Astrocyte of the spinal cord (primary cell): ENCODE measurements around the gene SPSB3.

Source experiments
- DNase-seq: peaks from one replicate; pipeline ENCODE4 v3.0.0; 2011; ENCODE audit warnings: low read depth, low spot score
- H3K4me3 ChIP-seq: 2 replicates; pipeline ENCODE4 v1.5.1; 2011; ENCODE audit warnings: low read depth, mild to moderate bottlenecking, low read length, moderate library complexity
- CTCF ChIP-seq: IDR thresholded peaks from 2 replicates; pipeline ENCODE4 v1.5.1; 2012; ENCODE audit warnings: low read depth, mild to moderate bottlenecking, low read length, inconsistent platforms
- in situ Hi-C: cut with HindIII; loops from 2 replicates; pipeline ENCODE4 v1.10.0; 2017; ENCODE audit warnings: low sequenced_read_pairs

SPSB3 gene

GRCh38 chr16:1820096-1820945, 38.0 kb upstream of the SPSB3 start:
- in situ Hi-C loops: no loop called here
- no peak for DNase-seq
- no peak overlapping the region for H3K4me3 ChIP-seq
- TF ChIP-seq CTCF: no peak

- no peak overlapping the region for H3K4me3 ChIP-seq
- in situ Hi-C loops: no loop called here
- no peak for TF ChIP-seq CTCF
- no peak for DNase-seq
These were observed 37.2 kb upstream of the SPSB3 start for GRCh38 chr16:1819611-1820010.

- in situ Hi-C loops: no loop called here
- DNase-seq: no peak
- TF ChIP-seq CTCF: no peak
- no peak overlapping the region for H3K4me3 ChIP-seq
These were observed 36.6 kb upstream of the SPSB3 start for GRCh38 chr16:1818873-1819525.

GRCh38 chr16:1818204-1818872, 36.0 kb upstream of the SPSB3 start:
- no peak for TF ChIP-seq CTCF
- no peak for DNase-seq
- in situ Hi-C loops: no loop called here
- H3K4me3 ChIP-seq: no peak overlapping the region

GRCh38 chr16:1817716-1818115, 35.3 kb upstream of the SPSB3 start:
- no peak for TF ChIP-seq CTCF
- no peak for DNase-seq
- H3K4me3 ChIP-seq: no peak overlapping the region
- in situ Hi-C loops: no loop called here

- no peak for DNase-seq
- in situ Hi-C loops: no loop called here
- no peak for TF ChIP-seq CTCF
- H3K4me3 ChIP-seq: no peak overlapping the region
These were observed 34.9 kb upstream of the SPSB3 start for GRCh38 chr16:1817276-1817589.
